Stimulated activated memory B cell treated with anti-CD40 and anti-IgM and Interleukin-4, amounts not matched to agents 10 μg/mL and 1 μg/mL and 100 μg/mL, for 72 hours (primary cell): ENCODE measurements around the gene CDH23.

Experiments used
- ATAC-seq: fragments of 150-1000 bp; cut with Tn5 transposase; 2 replicates; pipeline ENCODE4 v1.10.0; 2021
- H3K27ac Mint-ChIP-seq: one replicate; pipeline ENCODE4 v1.8.0; 2022; ENCODE audit warnings: mild to moderate bottlenecking, mixed read lengths
- H3K27me3 Mint-ChIP-seq: one replicate; pipeline ENCODE4 v1.8.0; 2022; ENCODE audit warnings: mixed read lengths
- H3K36me3 Mint-ChIP-seq: one replicate; pipeline ENCODE4 v1.8.0; 2022; ENCODE audit warnings: mixed read lengths
- H3K4me1 Mint-ChIP-seq: one replicate; pipeline ENCODE4 v1.8.0; 2022; ENCODE audit warnings: mixed read lengths
- H3K4me3 Mint-ChIP-seq: one replicate; pipeline ENCODE4 v1.8.0; 2022; ENCODE audit warnings: mild to moderate bottlenecking, moderate library complexity, mixed read lengths
- H3K9me3 Mint-ChIP-seq: one replicate; pipeline ENCODE4 v1.8.0; 2022; ENCODE audit warnings: mixed read lengths

CDH23 gene

GRCh38 chr10:71613877-71614276 is 217.2 kb downstream of the CDH23 start:
- H3K9me3 Mint-ChIP-seq: no peaks in the 10 kb centered on the region
- H3K4me3 Mint-ChIP-seq: no peak overlapping the region
- no peak overlapping the region for H3K27ac Mint-ChIP-seq
- H3K27me3 Mint-ChIP-seq: peaks cover 30% of the 10 kb centered on the region
- H3K36me3 Mint-ChIP-seq: no peaks in the 10 kb centered on the region
- H3K4me1 Mint-ChIP-seq: no peaks in the 10 kb centered on the region
- no peak for ATAC-seq

GRCh38 chr10:71614946-71615345 is 218.2 kb downstream of the CDH23 start:
- Mint-ChIP-seq H3K27me3 (peaks cover 30% of the 10 kb centered on the region), H3K4me3 (no peak overlapping the region), H3K9me3 (no peaks in the 10 kb centered on the region), H3K36me3 (no peaks in the 10 kb centered on the region), H3K4me1 (no peaks in the 10 kb centered on the region), H3K27ac (no peak overlapping the region)
- ATAC-seq: no peak

GRCh38 chr10:71615538-71616329 is 219.0 kb downstream of the CDH23 start:
- no peak for ATAC-seq
- Mint-ChIP-seq H3K9me3 (no peaks in the 10 kb centered on the region), H3K4me1 (peaks cover 3% of the 10 kb centered on the region), H3K27ac (no peak overlapping the region), H3K4me3 (no peak overlapping the region), H3K36me3 (no peaks in the 10 kb centered on the region), H3K27me3 (peaks cover 34% of the 10 kb centered on the region)

- Mint-ChIP-seq H3K4me1 (peaks cover 16% of the 10 kb centered on the region), H3K4me3 (no peak overlapping the region), H3K27me3 (peaks cover 34% of the 10 kb centered on the region), H3K36me3 (no peaks in the 10 kb centered on the region), H3K9me3 (no peaks in the 10 kb centered on the region), H3K27ac (no peak overlapping the region)
- ATAC-seq: no peak
Measured at GRCh38 chr10:71616817-71617654, 220.3 kb downstream of the CDH23 start.

- H3K36me3 Mint-ChIP-seq: no peaks in the 10 kb centered on the region
- peaks cover 20% of the 10 kb centered on the region for H3K4me1 Mint-ChIP-seq
Measured at GRCh38 chr10:71618176-71618575, 221.5 kb downstream of the CDH23 start.

GRCh38 chr10:71618598-71618997 is 221.9 kb downstream of the CDH23 start:
- no peak for ATAC-seq
- Mint-ChIP-seq H3K27me3 (peaks cover 29% of the 10 kb centered on the region), H3K4me3 (no peak overlapping the region), H3K9me3 (no peaks in the 10 kb centered on the region), H3K4me1 (peaks cover 20% of the 10 kb centered on the region), H3K27ac (no peak overlapping the region), H3K36me3 (no peaks in the 10 kb centered on the region)

More at GRCh38 chr10:71618176-71618575, 221.5 kb downstream of the CDH23 start:
- ATAC-seq: no peak
- no peaks in the 10 kb centered on the region for H3K9me3 Mint-ChIP-seq
- H3K27ac Mint-ChIP-seq: no peak overlapping the region
- H3K4me3 Mint-ChIP-seq: no peak overlapping the region
- peaks cover 29% of the 10 kb centered on the region for H3K27me3 Mint-ChIP-seq

GRCh38 chr10:71620642-71621041 is 223.9 kb downstream of the CDH23 start:
- Mint-ChIP-seq H3K4me1 (peaks cover 20% of the 10 kb centered on the region), H3K9me3 (no peaks in the 10 kb centered on the region), H3K36me3 (no peaks in the 10 kb centered on the region), H3K27ac (no peak overlapping the region), H3K27me3 (peaks cover 19% of the 10 kb centered on the region), H3K4me3 (no peak overlapping the region)
- ATAC-seq: no peak

- Mint-ChIP-seq H3K9me3 (no peaks in the 10 kb centered on the region), H3K4me3 (no peak overlapping the region), H3K36me3 (no peaks in the 10 kb centered on the region), H3K27ac (no peak overlapping the region), H3K4me1 (peaks cover 20% of the 10 kb centered on the region), H3K27me3 (peaks cover 19% of the 10 kb centered on the region)
- ATAC-seq: no peak
Measured at GRCh38 chr10:71621231-71622153, 224.8 kb downstream of the CDH23 start.

GRCh38 chr10:71622154-71622526 is 225.4 kb downstream of the CDH23 start:
- ATAC-seq: no peak
- Mint-ChIP-seq H3K36me3 (no peaks in the 10 kb centered on the region), H3K4me3 (no peak overlapping the region), H3K9me3 (no peaks in the 10 kb centered on the region), H3K27me3 (peaks cover 22% of the 10 kb centered on the region), H3K27ac (no peak overlapping the region), H3K4me1 (peaks cover 20% of the 10 kb centered on the region)

- peaks cover 20% of the 10 kb centered on the region for H3K4me1 Mint-ChIP-seq
- no peak overlapping the region for H3K4me3 Mint-ChIP-seq
- peaks cover 27% of the 10 kb centered on the region for H3K27me3 Mint-ChIP-seq
- no peaks in the 10 kb centered on the region for H3K36me3 Mint-ChIP-seq
- no peak for ATAC-seq
- H3K27ac Mint-ChIP-seq: no peak overlapping the region
- H3K9me3 Mint-ChIP-seq: no peaks in the 10 kb centered on the region
Measured at GRCh38 chr10:71622616-71623015, 225.9 kb downstream of the CDH23 start.

- Mint-ChIP-seq H3K9me3 (no peaks in the 10 kb centered on the region), H3K4me1 (peaks cover 20% of the 10 kb centered on the region), H3K4me3 (no peak overlapping the region), H3K27ac (no peak overlapping the region), H3K36me3 (no peaks in the 10 kb centered on the region), H3K27me3 (peaks cover 30% of the 10 kb centered on the region)
- no peak for ATAC-seq
Measured at GRCh38 chr10:71623098-71623985, 226.6 kb downstream of the CDH23 start.

GRCh38 chr10:71623986-71624291 is 227.2 kb downstream of the CDH23 start:
- Mint-ChIP-seq H3K27me3 (peaks cover 31% of the 10 kb centered on the region), H3K4me3 (no peak overlapping the region), H3K4me1 (peaks cover 20% of the 10 kb centered on the region), H3K27ac (no peak overlapping the region), H3K36me3 (no peaks in the 10 kb centered on the region), H3K9me3 (no peaks in the 10 kb centered on the region)
- ATAC-seq: no peak

- Mint-ChIP-seq H3K9me3 (no peaks in the 10 kb centered on the region), H3K27ac (no peak overlapping the region)
Measured at GRCh38 chr10:71625445-71626175, 228.9 kb downstream of the CDH23 start.

More at GRCh38 chr10:71625445-71626175, 228.9 kb downstream of the CDH23 start:
- H3K4me3 Mint-ChIP-seq: no peak overlapping the region
- H3K27me3 Mint-ChIP-seq: peaks cover 37% of the 10 kb centered on the region
- no peak for ATAC-seq
- no peaks in the 10 kb centered on the region for H3K36me3 Mint-ChIP-seq
- H3K4me1 Mint-ChIP-seq: peaks cover 19% of the 10 kb centered on the region
